Measurements from ENCODE around the gene EGFLAM.

Gene EGFLAM

GRCh38 chr5:38423276-38424147, 165.2 kb downstream of the EGFLAM start:
- no peak for DNase-seq

GRCh38 chr5:38424148-38425060, 166.0 kb downstream of the EGFLAM start:
- no peak for DNase-seq

GRCh38 chr5:38426490-38426889, 168.1 kb downstream of the EGFLAM start:
- DNase-seq, result no peak

GRCh38 chr5:38426986-38427950, 168.9 kb downstream of the EGFLAM start:
- DNase-seq, result no peak

- DNase-seq, result no peak
Observed at GRCh38 chr5:38431242-38431853, 173.0 kb downstream of the EGFLAM start.

- no peak for DNase-seq
Observed at GRCh38 chr5:38433160-38433861, 175.0 kb downstream of the EGFLAM start.

- no peak for DNase-seq
Observed at GRCh38 chr5:38434966-38435705, 176.8 kb downstream of the EGFLAM start.

GRCh38 chr5:38438757-38439156, 180.4 kb downstream of the EGFLAM start:
- no peak for DNase-seq

GRCh38 chr5:38441453-38442246, 183.3 kb downstream of the EGFLAM start:
- DNase-seq, result peak; percentile 73

GRCh38 chr5:38442247-38442573, 183.9 kb downstream of the EGFLAM start:
- DNase-seq, result no peak

- no peak for DNase-seq
Observed at GRCh38 chr5:38443390-38443789, 185.0 kb downstream of the EGFLAM start.

- no peak for DNase-seq
Observed at GRCh38 chr5:38445374-38446028, 187.1 kb downstream of the EGFLAM start.

GRCh38 chr5:38446029-38446522, 187.7 kb downstream of the EGFLAM start:
- no peak for DNase-seq

GRCh38 chr5:38447056-38447455, 188.7 kb downstream of the EGFLAM start:
- no peak for DNase-seq

GRCh38 chr5:38447786-38448185, 189.4 kb downstream of the EGFLAM start:
- DNase-seq, result no peak

GRCh38 chr5:38448568-38449350, 190.4 kb downstream of the EGFLAM start:
- no peak for DNase-seq

- DNase-seq, result no peak
Observed at GRCh38 chr5:38450627-38451026, 192.3 kb downstream of the EGFLAM start.

GRCh38 chr5:38451074-38451725, 192.8 kb downstream of the EGFLAM start:
- DNase-seq, result no peak

Measured in GDM1 (cell line).